ENCODE measurements around the gene ZBTB20. TPM values are rescaled to one million over a fixed set of nuclear protein-coding genes. Genes with fewer than 3 reads are reported as not detected.

The ZBTB20 gene
- total and polyA plus RNA-seq, 10 of the 15 experiments (the other 5 are each of a cell fraction or from before 2014, with no cell fraction given) = 0.20 to 5.5 (median 2.2) TPM

DNA sequence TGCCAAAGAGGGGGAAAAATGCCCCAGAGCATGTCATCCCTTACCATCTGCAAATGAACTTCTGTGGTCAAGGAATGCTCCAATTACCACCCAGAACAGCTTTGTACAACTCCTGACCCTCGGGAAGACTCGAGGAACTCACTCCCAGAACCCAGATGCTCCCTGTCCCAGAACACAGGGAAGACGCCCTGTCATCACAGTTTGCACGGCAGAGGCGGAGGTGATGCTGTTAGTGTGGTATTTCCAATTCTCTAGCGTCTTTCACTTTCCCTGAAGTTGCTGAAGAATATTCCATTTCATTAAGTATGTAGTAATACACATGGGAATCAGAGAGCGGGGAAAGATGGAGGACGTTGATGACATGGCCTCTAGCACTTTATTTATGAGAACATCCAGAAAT, 659.6 kb downstream of the ZBTB20 start:
- H3K9ac ChIP-seq (ENCODE audit: control insufficient read depth, insufficient read depth, low read length) = no peak overlapping the region
- in situ Hi-C loops (cut with MboI) = no loop called here
- H3K27ac ChIP-seq (ENCODE audit: control insufficient read depth, insufficient read depth) = no peak overlapping the region
- no peak overlapping the region for H3K4me3 ChIP-seq
- DNase-seq (ENCODE audit: low read depth, low spot score) = no peak
- ChIA-PET CTCF (no interaction called here), SMC1A (ENCODE audit: uncharacterized antibody, unreplicated experiment) (no interaction called here), RAD21 (ENCODE audit: unreplicated experiment) (no interaction called here), POLR2A (no interaction called here)
- no TSS peak for BruUV-seq (replicated peaks)
- no peak overlapping the region for H2AFZ ChIP-seq (ENCODE audit: control insufficient read depth, low read depth, low read length)
- H3K4me2 ChIP-seq (ENCODE audit: control insufficient read depth, insufficient read depth) = no peak overlapping the region
- no peak for TF ChIP-seq BCL11A (IDR thresholded peaks at IDR 0.05; ENCODE audit: low read depth, low read length)
- TF ChIP-seq, protein P1, sequence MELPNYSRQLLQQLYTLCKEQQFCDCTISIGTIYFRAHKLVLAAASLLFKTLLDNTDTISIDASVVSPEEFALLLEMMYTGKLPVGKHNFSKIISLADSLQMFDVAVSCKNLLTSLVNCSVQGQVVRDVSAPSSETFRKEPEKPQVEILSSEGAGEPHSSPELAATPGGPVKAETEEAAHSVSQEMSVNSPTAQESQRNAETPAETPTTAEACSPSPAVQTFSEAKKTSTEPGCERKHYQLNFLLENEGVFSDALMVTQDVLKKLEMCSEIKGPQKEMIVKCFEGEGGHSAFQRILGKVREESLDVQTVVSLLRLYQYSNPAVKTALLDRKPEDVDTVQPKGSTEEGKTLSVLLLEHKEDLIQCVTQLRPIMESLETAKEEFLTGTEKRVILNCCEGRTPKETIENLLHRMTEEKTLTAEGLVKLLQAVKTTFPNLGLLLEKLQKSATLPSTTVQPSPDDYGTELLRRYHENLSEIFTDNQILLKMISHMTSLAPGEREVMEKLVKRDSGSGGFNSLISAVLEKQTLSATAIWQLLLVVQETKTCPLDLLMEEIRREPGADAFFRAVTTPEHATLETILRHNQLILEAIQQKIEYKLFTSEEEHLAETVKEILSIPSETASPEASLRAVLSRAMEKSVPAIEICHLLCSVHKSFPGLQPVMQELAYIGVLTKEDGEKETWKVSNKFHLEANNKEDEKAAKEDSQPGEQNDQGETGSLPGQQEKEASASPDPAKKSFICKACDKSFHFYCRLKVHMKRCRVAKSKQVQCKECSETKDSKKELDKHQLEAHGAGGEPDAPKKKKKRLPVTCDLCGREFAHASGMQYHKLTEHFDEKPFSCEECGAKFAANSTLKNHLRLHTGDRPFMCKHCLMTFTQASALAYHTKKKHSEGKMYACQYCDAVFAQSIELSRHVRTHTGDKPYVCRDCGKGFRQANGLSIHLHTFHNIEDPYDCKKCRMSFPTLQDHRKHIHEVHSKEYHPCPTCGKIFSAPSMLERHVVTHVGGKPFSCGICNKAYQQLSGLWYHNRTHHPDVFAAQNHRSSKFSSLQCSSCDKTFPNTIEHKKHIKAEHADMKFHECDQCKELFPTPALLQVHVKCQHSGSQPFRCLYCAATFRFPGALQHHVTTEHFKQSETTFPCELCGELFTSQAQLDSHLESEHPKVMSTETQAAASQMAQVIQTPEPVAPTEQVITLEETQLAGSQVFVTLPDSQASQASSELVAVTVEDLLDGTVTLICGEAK (IDR thresholded peaks at IDR 0.05; ENCODE audit: borderline replicate concordance) = no peak
- no peaks in the 10 kb centered on the region for H3K27me3 ChIP-seq (replicated peaks in 1 of 2; ENCODE audit: control insufficient read depth in 2 of 2, insufficient read depth in 2 of 2, low read length in 1 of 2)
- FAIRE-seq = no peak
- no peaks in the 10 kb centered on the region for H3K9me3 ChIP-seq (replicated peaks; ENCODE audit: control insufficient read depth, insufficient read depth, low read length)
- H3K36me3 ChIP-seq (ENCODE audit: control insufficient read depth in 2 of 2, insufficient read depth in 2 of 2, low read length in 1 of 2) = no peaks in the 10 kb centered on the region
- H4K20me1 ChIP-seq (ENCODE audit: control insufficient read depth, insufficient read depth) = no peaks in the 10 kb centered on the region
- intact Hi-C loops (cut with micrococcal nuclease; ENCODE audit: unreplicated experiment) = no loop called here
- no peaks in the 10 kb centered on the region for H3K4me1 ChIP-seq (ENCODE audit: control insufficient read depth, insufficient read depth, low read length)
- no peak for ATAC-seq
- 60% methylated on average over 8 of the region's 8 CpGs for WGBS (ENCODE audit: insufficient coverage, insufficient replicate concordance, low lambda C conversion rate, missing lambda C conversion rate)
- H3K79me2 ChIP-seq (ENCODE audit: control insufficient read depth, insufficient read depth, low read length) = no peaks in the 10 kb centered on the region

DNA sequence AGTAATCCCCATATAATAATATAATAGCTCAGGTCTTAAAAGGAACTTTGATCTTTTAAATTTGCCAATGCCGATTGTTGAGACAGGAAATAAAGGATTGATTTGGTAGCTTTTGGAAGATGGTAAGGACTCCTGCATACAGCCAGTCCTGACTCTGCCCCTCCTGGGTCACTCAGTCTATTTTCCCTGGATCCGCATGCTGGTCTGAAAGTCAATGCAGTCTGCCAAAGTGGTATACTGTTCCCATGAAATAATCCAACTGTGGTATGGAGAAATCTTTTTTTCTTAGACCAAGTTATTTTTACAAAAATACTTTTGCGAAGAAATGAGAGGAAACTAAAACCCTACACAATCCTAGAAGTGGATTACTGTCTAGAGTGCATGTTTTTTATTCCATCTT, 662.2 kb downstream of the ZBTB20 start:
- intact Hi-C loops (cut with micrococcal nuclease; ENCODE audit: unreplicated experiment) = no loop called here
- H3K36me3 ChIP-seq (ENCODE audit: control insufficient read depth in 2 of 2, insufficient read depth in 2 of 2, low read length in 1 of 2) = no peaks in the 10 kb centered on the region
- TF ChIP-seq ATF7 (IDR thresholded peaks at IDR 0.05; ENCODE audit: low read depth) (no peak), NR2C1 (IDR thresholded peaks at IDR 0.05) (no peak), SMAD1 (IDR thresholded peaks at IDR 0.05; ENCODE audit: low read depth, partially characterized antibody) (no peak), PML (IDR thresholded peaks at IDR 0.05; ENCODE audit: low read length) (no peak), BHLHE40 (IDR thresholded peaks at IDR 0.05; ENCODE audit: borderline replicate concordance in 1 of 2, low read depth in 2 of 2, low read length in 1 of 2) (no peak), TARDBP (IDR thresholded peaks at IDR 0.05; ENCODE audit: borderline replicate concordance) (no peak), KAT2A (conservative IDR thresholded peaks at IDR 0.05; ENCODE audit: control insufficient read depth, low read depth, low read length) (no peak), TCF7 (IDR thresholded peaks at IDR 0.05; ENCODE audit: borderline replicate concordance) (no peak), HDAC2 (IDR thresholded peaks at IDR 0.05) (no peak), CBFB (IDR thresholded peaks at IDR 0.05; ENCODE audit: low read depth) (no peak), ZNF274 (IDR thresholded peaks at IDR 0.05; ENCODE audit: insufficient read depth, insufficient read length) (no peak)
- TF ChIP-seq, protein P2, sequence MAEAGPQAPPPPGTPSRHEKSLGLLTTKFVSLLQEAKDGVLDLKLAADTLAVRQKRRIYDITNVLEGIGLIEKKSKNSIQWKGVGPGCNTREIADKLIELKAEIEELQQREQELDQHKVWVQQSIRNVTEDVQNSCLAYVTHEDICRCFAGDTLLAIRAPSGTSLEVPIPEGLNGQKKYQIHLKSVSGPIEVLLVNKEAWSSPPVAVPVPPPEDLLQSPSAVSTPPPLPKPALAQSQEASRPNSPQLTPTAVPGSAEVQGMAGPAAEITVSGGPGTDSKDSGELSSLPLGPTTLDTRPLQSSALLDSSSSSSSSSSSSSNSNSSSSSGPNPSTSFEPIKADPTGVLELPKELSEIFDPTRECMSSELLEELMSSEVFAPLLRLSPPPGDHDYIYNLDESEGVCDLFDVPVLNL (IDR thresholded peaks at IDR 0.05; ENCODE audit: low read depth, low read length) = no peak

More for the DNA sequence above, 662.2 kb downstream of the ZBTB20 start:
- DNase-seq (ENCODE audit: low read depth, low spot score) (no peak), FAIRE-seq (no peak), ATAC-seq (no peak)
- H3K27me3 ChIP-seq (replicated peaks in 1 of 2; ENCODE audit: control insufficient read depth in 2 of 2, insufficient read depth in 2 of 2, low read length in 1 of 2) = no peaks in the 10 kb centered on the region
- H2AFZ ChIP-seq (ENCODE audit: control insufficient read depth, low read depth, low read length) = no peak overlapping the region
- in situ Hi-C loops (cut with MboI) = no loop called here
- H3K9me3 ChIP-seq (replicated peaks; ENCODE audit: control insufficient read depth, insufficient read depth, low read length) = no peaks in the 10 kb centered on the region
- no peaks in the 10 kb centered on the region for H3K79me2 ChIP-seq (ENCODE audit: control insufficient read depth, insufficient read depth, low read length)
- no peaks in the 10 kb centered on the region for H4K20me1 ChIP-seq (ENCODE audit: control insufficient read depth, insufficient read depth)
- H3K9ac ChIP-seq (ENCODE audit: control insufficient read depth, insufficient read depth, low read length) = no peak overlapping the region
- RAD21 ChIA-PET (ENCODE audit: unreplicated experiment) = no interaction called here
- CTCF ChIA-PET = no interaction called here
- no peak overlapping the region for H3K27ac ChIP-seq (ENCODE audit: control insufficient read depth, insufficient read depth)
- H3K4me1 ChIP-seq (ENCODE audit: control insufficient read depth, insufficient read depth, low read length) = no peaks in the 10 kb centered on the region
- 63% methylated on average over 3 of the region's 3 CpGs for WGBS (ENCODE audit: insufficient coverage, insufficient replicate concordance, low lambda C conversion rate, missing lambda C conversion rate)
- SMC1A ChIA-PET (ENCODE audit: uncharacterized antibody, unreplicated experiment) = interaction anchor here (0.6 to 1.4 kb wide), 2 partner anchors 18 to 34 kb away, joined by 3 to 5 read pairs; no protein-coding TSS in a partner anchor
- H3K4me3 ChIP-seq = no peak overlapping the region
- H3K4me2 ChIP-seq (ENCODE audit: control insufficient read depth, insufficient read depth) = no peak overlapping the region
- POLR2A ChIA-PET = no interaction called here
- no TSS peak for BruUV-seq (replicated peaks)
